Measurements from ENCODE around the gene AP2S1.

AP2S1 gene

GRCh38 chr19:46788262-46788967 is 62.2 kb downstream of the AP2S1 start, which contains the start of gene SLC1A5 (continued):
- no peak for TF ChIP-seq ZNF518A (tag by site-specific recombination; conservative IDR thresholded peaks at IDR 0.05; ENCODE audit: low read depth)
- 0 out of 2 replicates have a peak, but pooled peaks have one; percentile 21 for TF ChIP-seq ZSCAN23 (tag by site-specific recombination; IDR thresholded peaks at IDR 0.05)
- TF ChIP-seq EGR2 (tag by site-specific recombination; IDR thresholded peaks at IDR 0.05; ENCODE audit: low read depth): no peak
- peak; percentile 46 for TF ChIP-seq ZIC2 (tag by site-specific recombination; IDR thresholded peaks at IDR 0.05)
- no peak for TF ChIP-seq ZNF169 (tag by site-specific recombination; IDR thresholded peaks at IDR 0.05)
- TF ChIP-seq ZNF223 (tag by site-specific recombination; IDR thresholded peaks at IDR 0.05): no peak
- TF ChIP-seq ZNF248 (tag by site-specific recombination; IDR thresholded peaks at IDR 0.05): no peak; the same call in 1 of the 2 replicates
- TF ChIP-seq ZNF449 (tag by site-specific recombination; IDR thresholded peaks at IDR 0.05): no peak
- no peak for TF ChIP-seq GLI2 (tag by site-specific recombination; IDR thresholded peaks at IDR 0.05; ENCODE audit: borderline replicate concordance, low read depth)
- TF ChIP-seq KLF9 (tag by site-specific recombination; IDR thresholded peaks at IDR 0.05; ENCODE audit: low read depth): peak; percentile 87
- no peak for TF ChIP-seq ZNF580 (tag by site-specific recombination; IDR thresholded peaks at IDR 0.05)
- TF ChIP-seq ZNF645 (tag by site-specific recombination; IDR thresholded peaks at IDR 0.05): no peak
- no peak for TF ChIP-seq ZNF664 (tag by site-specific recombination; IDR thresholded peaks at IDR 0.05)
- no peak for TF ChIP-seq SCRT1 (tag by site-specific recombination; IDR thresholded peaks at IDR 0.05; ENCODE audit: borderline replicate concordance)
- TF ChIP-seq YY1 (tag by site-specific recombination; IDR thresholded peaks at IDR 0.05): no peak
- TF ChIP-seq ZNF473 (tag by site-specific recombination; IDR thresholded peaks at IDR 0.05): no peak
- TF ChIP-seq GLIS1 (tag by site-specific recombination; IDR thresholded peaks at IDR 0.05): peak; percentile 65
- TF ChIP-seq ZSCAN5A (tag by site-specific recombination; IDR thresholded peaks at IDR 0.05): no peak
- no peak for TF ChIP-seq ZNF366 (tag by site-specific recombination; conservative IDR thresholded peaks at IDR 0.05)
- peak; percentile 78 for TF ChIP-seq HIC1 (tag by site-specific recombination; IDR thresholded peaks at IDR 0.05)
- 0 out of 2 replicates have a peak, but pooled peaks have one; percentile 23 for TF ChIP-seq ZNF341 (tag by site-specific recombination; IDR thresholded peaks at IDR 0.05; ENCODE audit: low read depth)
- no peak for TF ChIP-seq ZNF76 (tag by site-specific recombination; IDR thresholded peaks at IDR 0.05; ENCODE audit: borderline replicate concordance, low read depth)
- no peak for TF ChIP-seq TSHZ1 (tag by site-specific recombination; IDR thresholded peaks at IDR 0.05; ENCODE audit: borderline replicate concordance)
- no peak for TF ChIP-seq HOXD13 (CRISPR knock-in tag; IDR thresholded peaks at IDR 0.05; ENCODE audit: borderline replicate concordance)

All from HEK293 (cell line).